ENCODE results near the gene FOXL1.

GRCh38 chr16:86565181-86565631, 13.1 kb upstream of the FOXL1 start:
- TF ChIP-seq, protein P1, sequence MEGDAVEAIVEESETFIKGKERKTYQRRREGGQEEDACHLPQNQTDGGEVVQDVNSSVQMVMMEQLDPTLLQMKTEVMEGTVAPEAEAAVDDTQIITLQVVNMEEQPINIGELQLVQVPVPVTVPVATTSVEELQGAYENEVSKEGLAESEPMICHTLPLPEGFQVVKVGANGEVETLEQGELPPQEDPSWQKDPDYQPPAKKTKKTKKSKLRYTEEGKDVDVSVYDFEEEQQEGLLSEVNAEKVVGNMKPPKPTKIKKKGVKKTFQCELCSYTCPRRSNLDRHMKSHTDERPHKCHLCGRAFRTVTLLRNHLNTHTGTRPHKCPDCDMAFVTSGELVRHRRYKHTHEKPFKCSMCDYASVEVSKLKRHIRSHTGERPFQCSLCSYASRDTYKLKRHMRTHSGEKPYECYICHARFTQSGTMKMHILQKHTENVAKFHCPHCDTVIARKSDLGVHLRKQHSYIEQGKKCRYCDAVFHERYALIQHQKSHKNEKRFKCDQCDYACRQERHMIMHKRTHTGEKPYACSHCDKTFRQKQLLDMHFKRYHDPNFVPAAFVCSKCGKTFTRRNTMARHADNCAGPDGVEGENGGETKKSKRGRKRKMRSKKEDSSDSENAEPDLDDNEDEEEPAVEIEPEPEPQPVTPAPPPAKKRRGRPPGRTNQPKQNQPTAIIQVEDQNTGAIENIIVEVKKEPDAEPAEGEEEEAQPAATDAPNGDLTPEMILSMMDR (IDR thresholded peaks at IDR 0.05): no peak
- no peak for TF ChIP-seq POLR2A (IDR thresholded peaks at IDR 0.05)
